DND-41 (cell line): ENCODE results near the gene SPOCD1.

Experiments used
- EZH2 ChIP-seq: IDR thresholded peaks from 3 replicates; pipeline ENCODE4 v1.6.1; 2012; ENCODE audit warnings: borderline replicate concordance, low read depth, mild to moderate bottlenecking, moderate library complexity, low read length, inconsistent platforms; ENCODE audit not compliant: severe bottlenecking
- TF ChIP-seq, protein P1 (sequence below): IDR thresholded peaks from 2 replicates; pipeline ENCODE4 v1.5.1; 2012; ENCODE audit warnings: borderline replicate concordance, low read length, moderate library complexity, mild to moderate bottlenecking; ENCODE audit not compliant: poor library complexity, severe bottlenecking; ENCODE audit errors: extremely low read depth

GRCh38 chr1:31779687-31780086, 36.1 kb downstream of the SPOCD1 start:
- TF ChIP-seq, protein P1, sequence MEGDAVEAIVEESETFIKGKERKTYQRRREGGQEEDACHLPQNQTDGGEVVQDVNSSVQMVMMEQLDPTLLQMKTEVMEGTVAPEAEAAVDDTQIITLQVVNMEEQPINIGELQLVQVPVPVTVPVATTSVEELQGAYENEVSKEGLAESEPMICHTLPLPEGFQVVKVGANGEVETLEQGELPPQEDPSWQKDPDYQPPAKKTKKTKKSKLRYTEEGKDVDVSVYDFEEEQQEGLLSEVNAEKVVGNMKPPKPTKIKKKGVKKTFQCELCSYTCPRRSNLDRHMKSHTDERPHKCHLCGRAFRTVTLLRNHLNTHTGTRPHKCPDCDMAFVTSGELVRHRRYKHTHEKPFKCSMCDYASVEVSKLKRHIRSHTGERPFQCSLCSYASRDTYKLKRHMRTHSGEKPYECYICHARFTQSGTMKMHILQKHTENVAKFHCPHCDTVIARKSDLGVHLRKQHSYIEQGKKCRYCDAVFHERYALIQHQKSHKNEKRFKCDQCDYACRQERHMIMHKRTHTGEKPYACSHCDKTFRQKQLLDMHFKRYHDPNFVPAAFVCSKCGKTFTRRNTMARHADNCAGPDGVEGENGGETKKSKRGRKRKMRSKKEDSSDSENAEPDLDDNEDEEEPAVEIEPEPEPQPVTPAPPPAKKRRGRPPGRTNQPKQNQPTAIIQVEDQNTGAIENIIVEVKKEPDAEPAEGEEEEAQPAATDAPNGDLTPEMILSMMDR: no peak
- no peak for TF ChIP-seq EZH2
